H1 (cell line): Measurements from ENCODE around the gene SNRPA1. TPM values are rescaled to one million over a fixed set of nuclear protein-coding genes. Genes with fewer than 3 reads are reported as not detected.

Experiments used
- CTCF ChIA-PET: fragments of 300-600 bp; sonication (Branson Sonifier 250); formaldehyde crosslinking; loops from one replicate; lab custom pipeline; 2021; ENCODE audit not compliant: partially characterized antibody; lab: Charles Lee
- POLR2A ChIA-PET: fragments of 300-600 bp; sonication (Branson Sonifier 250); formaldehyde crosslinking; loops from one replicate; lab custom pipeline; 2021; ENCODE audit warnings: inconsistent platforms; ENCODE audit not compliant: partially characterized antibody; lab: Charles Lee
- DNase-seq, 2 experiments: peaks; one replicate each; pipeline versions ENCODE4 v3.0.0 to v3.0.0-alpha.2; 2010 to 2022; ENCODE audit warnings: low spot score in 2 of 2, low read depth in 1 of 2, mixed read lengths in 1 of 2
- FAIRE-seq: peaks from 2 replicates; lab custom pipeline; 2011; peaks lifted over from hg19 to GRCh38; lab: Jason Lieb, UNC
- H2AFZ ChIP-seq: 2 replicates; pipeline ENCODE4 v1.8.1; 2012; ENCODE audit warnings: low read length, inconsistent platforms
- H2AK5ac ChIP-seq: 2 replicates; pipeline ENCODE4 v1.6.1; 2013; ENCODE audit warnings: low read depth, low read length
- H2BK120ac ChIP-seq: replicated peaks from 2 replicates; pipeline ENCODE3; 2013; ENCODE audit warnings: low read depth, low read length, inconsistent platforms
- H2BK12ac ChIP-seq: 2 replicates; pipeline ENCODE4 v1.6.1; 2013; ENCODE audit warnings: low read depth, low read length
- H2BK15ac ChIP-seq: 2 replicates; pipeline ENCODE4 v1.6.1; 2013; ENCODE audit warnings: low read length
- H2BK20ac ChIP-seq: 2 replicates; pipeline ENCODE4 v1.6.1; 2013; ENCODE audit warnings: low read length
- H2BK5ac ChIP-seq: 2 replicates; pipeline ENCODE4 v1.6.1; 2013; ENCODE audit warnings: low read depth, low read length
- H3K14ac ChIP-seq: 2 replicates; pipeline ENCODE4 v1.6.1; 2013; ENCODE audit warnings: inconsistent platforms; ENCODE audit not compliant: insufficient read length
- H3K18ac ChIP-seq: 2 replicates; pipeline ENCODE4 v1.6.1; 2013; ENCODE audit warnings: low read length; ENCODE audit errors: extremely low read depth
- H3K23ac ChIP-seq: 2 replicates; pipeline ENCODE4 v1.6.1; 2013; ENCODE audit warnings: inconsistent platforms; ENCODE audit not compliant: insufficient read length
- H3K23me2 ChIP-seq: 2 replicates; pipeline ENCODE4 v1.6.1; 2013; ENCODE audit warnings: low read depth, low read length
- H3K27ac ChIP-seq: 2 replicates; pipeline ENCODE4 v1.6.1; 2011; ENCODE audit warnings: low read depth, low read length, inconsistent platforms
- H3K27me3 ChIP-seq, 4 experiments: replicated peaks in 1 of 4; 1 replicate in 1 of 4; 2 replicates in 3 of 4; pipeline versions ENCODE4 v1.6.1 to v1.8.1; 2011 to 2013; ENCODE audit warnings: low read length in 3 of 4, mild to moderate bottlenecking in 3 of 4, inconsistent platforms in 2 of 4, mixed read lengths in 2 of 4, moderate library complexity in 1 of 4; ENCODE audit not compliant: control insufficient read depth in 3 of 4, insufficient read depth in 3 of 4; ENCODE audit errors: extremely low read depth in 1 of 4
- H3K36me3 ChIP-seq, 4 experiments: 2 replicates each; pipeline versions ENCODE4 v1.6.1 to v1.8.1; 2011 to 2013; ENCODE audit warnings: mild to moderate bottlenecking in 4 of 4, low read length in 3 of 4, moderate library complexity in 2 of 4, control low read depth in 1 of 4, inconsistent platforms in 1 of 4; ENCODE audit not compliant: insufficient read depth in 4 of 4, control insufficient read depth in 2 of 4
- H3K4ac ChIP-seq: replicated peaks from 2 replicates; pipeline ENCODE3; 2013; ENCODE audit warnings: low read length, low read depth, mixed read lengths, inconsistent platforms; ENCODE audit not compliant: insufficient read length
- H3K4me1 ChIP-seq, 4 experiments: replicated peaks in 1 of 4; 1 replicate in 1 of 4; 2 replicates in 3 of 4; pipeline versions ENCODE4 v1.6.1 to v1.8.1; 2011 to 2013; ENCODE audit warnings: low read length in 3 of 4, inconsistent platforms in 2 of 4, mixed read lengths in 1 of 4; ENCODE audit not compliant: insufficient read depth in 4 of 4, control insufficient read depth in 3 of 4
- H3K4me2 ChIP-seq, 2 experiments: 2 replicates each; pipeline versions ENCODE4 v1.6.1 to v1.8.1; 2011 to 2013; ENCODE audit warnings: low read depth in 2 of 2, low read length in 2 of 2, control low read depth in 1 of 2, inconsistent platforms in 1 of 2, mild to moderate bottlenecking in 1 of 2; ENCODE audit not compliant: insufficient read depth in 1 of 2
- H3K4me3 ChIP-seq, 4 experiments: fragments of 200-600, 300-600 bp in 1 of 4; sonication (generic), shearing (Covaris generic), sonication (Bioruptor Twin) in 1 of 4; 2 replicates each; pipeline versions ENCODE4 v1.5.1 to v1.8.1; 2011 to 2016; ENCODE audit warnings: low read length in 4 of 4, low read depth in 3 of 4, control low read depth in 2 of 4, inconsistent platforms in 2 of 4, mild to moderate bottlenecking in 2 of 4, mixed read lengths in 1 of 4, moderate library complexity in 1 of 4; ENCODE audit not compliant: insufficient read depth in 2 of 4; ENCODE audit errors: extremely low read depth in 1 of 4
- H3K56ac ChIP-seq: replicated peaks from 2 replicates; pipeline ENCODE3; 2013; ENCODE audit warnings: low read depth, mild to moderate bottlenecking, mixed read lengths, low read length, inconsistent platforms; ENCODE audit not compliant: insufficient read length
- H3K79me1 ChIP-seq: 2 replicates; pipeline ENCODE4 v1.6.1; 2013; ENCODE audit warnings: low read depth, low read length, control low read depth
- H3K79me2 ChIP-seq, 2 experiments: 2 replicates each; pipeline versions ENCODE4 v1.6.1 to v1.8.1; 2012 to 2013; ENCODE audit warnings: low read length in 2 of 2, mild to moderate bottlenecking in 2 of 2, inconsistent platforms in 1 of 2; ENCODE audit not compliant: insufficient read depth in 2 of 2, control insufficient read depth in 1 of 2
- H3K9ac ChIP-seq, 4 experiments: replicated peaks in 1 of 4; 1 replicate in 1 of 4; 2 replicates in 3 of 4; pipeline versions ENCODE4 v1.6.1 to v1.8.1; 2011 to 2013; ENCODE audit warnings: low read depth in 3 of 4, low read length in 3 of 4, control low read depth in 2 of 4, mild to moderate bottlenecking in 2 of 4, moderate library complexity in 2 of 4, inconsistent platforms in 1 of 4; ENCODE audit errors: extremely low read depth in 1 of 4
- H3K9me3 ChIP-seq, 2 experiments: 2 replicates each; pipeline versions ENCODE4 v1.6.1 to v1.8.1; 2012 to 2013; ENCODE audit warnings: mild to moderate bottlenecking in 2 of 2, moderate library complexity in 2 of 2, control low read depth in 1 of 2, inconsistent platforms in 1 of 2, low read depth in 1 of 2, low read length in 1 of 2, mixed read lengths in 1 of 2; ENCODE audit not compliant: insufficient read depth in 2 of 2
- H4K20me1 ChIP-seq, 2 experiments: replicated peaks in 1 of 2; 2 replicates each; pipeline versions ENCODE3 to v1.8.1; 2011 to 2013; ENCODE audit warnings: inconsistent platforms in 2 of 2, low read length in 2 of 2, mild to moderate bottlenecking in 1 of 2; ENCODE audit not compliant: insufficient read depth in 2 of 2, control insufficient read depth in 1 of 2
- H4K5ac ChIP-seq: 2 replicates; pipeline ENCODE4 v1.6.1; 2013; ENCODE audit warnings: low read length, low read depth, mixed read lengths, inconsistent platforms; ENCODE audit not compliant: insufficient read length
- H4K8ac ChIP-seq: 2 replicates; pipeline ENCODE4 v1.8.0; 2013; ENCODE audit warnings: mild to moderate bottlenecking, moderate library complexity, low read length, inconsistent platforms; ENCODE audit not compliant: insufficient read depth; ENCODE audit errors: extremely low read depth
- H4K91ac ChIP-seq: replicated peaks from 2 replicates; pipeline ENCODE3; 2013; ENCODE audit warnings: low read length, mixed read lengths, inconsistent platforms; ENCODE audit not compliant: insufficient read length
- JUN ChIP-seq: IDR thresholded peaks from 2 replicates; pipeline ENCODE4 v1.6.1; 2011; ENCODE audit warnings: low read depth, mild to moderate bottlenecking, improper control_type of control experiment, low read length
- RAD21 ChIP-seq, 2 experiments: IDR thresholded peaks in 1 of 2; conservative IDR thresholded peaks in 1 of 2; 2 replicates each; pipeline ENCODE4 v1.6.1; 2011; ENCODE audit warnings: low read depth in 2 of 2, low read length in 2 of 2, improper control_type of control experiment in 1 of 2, inconsistent platforms in 1 of 2, mild to moderate bottlenecking in 1 of 2, moderate library complexity in 1 of 2
- WGBS, 2 experiments: shearing (Covaris generic) in 1 of 2; methylation state at CpG; one replicate each; pipeline versions ENCODE4 v1.1.6 to v1.1.7; 2013 to 2015; ENCODE audit warnings: low lambda C conversion rate in 2 of 2, mixed read lengths in 2 of 2, inconsistent platforms in 1 of 2, low coverage in 1 of 2, missing lambda C conversion rate in 1 of 2; ENCODE audit not compliant: insufficient replicate concordance in 2 of 2, insufficient coverage in 1 of 2, insufficient read length in 1 of 2; ENCODE audit errors: extremely low coverage in 1 of 2, missing lambda C conversion rate in 1 of 2; 5-methylcytosine and 5-hydroxymethylcytosine counted together
- polyA plus RNA-seq, 7 experiments: library from polyadenylated mRNA; depleted of rRNA in 3 of 7; stranded (reverse) in 5 of 7; unstranded in 2 of 7; fragments of >200 nt in 5 of 7; fragments of 200-250 nt in 2 of 7; gene quantifications; 1 replicate in 5 of 7; 2 replicates in 1 of 7; 4 replicates in 1 of 7; pipeline versions ENCODE4 v1.2.1 to v1.2.3, GENCODE V29; 2011 to 2013; ENCODE audit warnings: missing spikeins in 2 of 7, mixed read lengths in 2 of 7
- total RNA-seq: library from RNA; stranded (reverse); fragmentation: NEBNext Ultra II Directional; extraction: Animal tissue kit (Norgen Biotek cat#: 25700); gene quantifications from 2 replicates; pipeline ENCODE4 v1.2.1, GENCODE V29; 2021
- TF ChIP-seq, protein P1 (sequence below): IDR thresholded peaks from 2 replicates; pipeline ENCODE4 v1.6.1; 2012; ENCODE audit warnings: inconsistent platforms

The SNRPA1 gene
- total and polyA plus RNA-seq, 2 of the 8 experiments (the other 6 are each of a cell fraction or from before 2014, with no cell fraction given): 140 to 221 TPM

DNA sequence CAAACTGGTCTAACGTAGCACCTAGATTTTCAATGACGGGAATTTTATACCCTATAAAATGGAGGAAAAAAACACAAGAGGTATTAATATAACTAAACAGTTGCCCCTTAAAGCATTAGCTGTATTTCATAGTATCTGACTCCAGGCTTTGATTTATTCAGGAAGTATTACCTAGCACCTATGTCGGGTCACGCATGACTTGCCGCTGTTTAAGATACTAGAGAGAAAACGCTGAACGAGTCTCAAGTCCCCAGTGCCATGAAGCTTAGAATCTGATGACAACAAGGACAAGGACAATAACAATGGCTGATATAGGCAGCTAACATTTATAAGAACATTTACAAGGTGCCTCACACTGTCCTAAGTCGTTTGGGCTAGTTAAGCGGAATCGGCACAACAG lies 1.9 kb downstream of the SNRPA1 start:
- Histone ChIP-seq H3K9ac (no peak overlapping the region), H3K18ac (no peak overlapping the region), H3K14ac (no peak overlapping the region), H3K4me1 (peaks cover 3 to 5% (median 4%) of the 10 kb centered on the region in 4 experiments; a peak in 4 of 7 replicates), H3K79me2 (peaks cover 31 to 62% of the 10 kb centered on the region in 2 experiments), H3K79me1 (peaks cover 6% of the 10 kb centered on the region), H2BK15ac (no peak overlapping the region), H3K4ac (no peak overlapping the region), H3K4me2 (peak overlapping the region; percentile 72 to 73), H2BK20ac (no peak overlapping the region), H3K36me3 (peaks cover 0 to 17% (median 4%) of the 10 kb centered on the region in 4 experiments; a peak in 4 of 8 replicates), H3K27me3 (no peaks in the 10 kb centered on the region), H2AFZ (no peak overlapping the region), H2BK5ac (no peak overlapping the region), H4K91ac (no peak overlapping the region), H3K23me2 (peaks cover 6% of the 10 kb centered on the region; the same call in 1 of the 2 replicates), H3K27ac (no peak overlapping the region), H2BK12ac (no peak overlapping the region), H3K4me3 (peak overlapping the region; percentile 19 to 95 (median 94); a peak in 5 of 8 replicates), H4K5ac (no peak overlapping the region), H3K9me3 (no peaks in the 10 kb centered on the region), H4K8ac (no peak overlapping the region), H2AK5ac (no peak overlapping the region), H3K56ac (no peak overlapping the region), H3K23ac (no peak overlapping the region), H2BK120ac (no peak overlapping the region), H4K20me1 (peaks cover 10 to 15% of the 10 kb centered on the region in 2 experiments)
- POLR2A ChIA-PET: interaction anchor here (1.2 to 2.2 kb wide), 3 partner anchors 8 to 235 kb away, joined by 4 to 5 read pairs (median 5); no protein-coding TSS in a partner anchor
- CTCF ChIA-PET: interaction anchor here (0.7 to 2.8 kb wide), 9 partner anchors 9 to 363 kb away, joined by 3 to 21 read pairs (median 3); partner anchors contain the start of gene CHSY1
- FAIRE-seq (no peak), DNase-seq (no peak)
- 89% methylated on average over 10 of the region's 10 CpGs; no CpG with 5 or more reads in 1 of the 2 experiments for WGBS, 2 experiments
- no peak for TF ChIP-seq JUN
- TF ChIP-seq, protein P1, sequence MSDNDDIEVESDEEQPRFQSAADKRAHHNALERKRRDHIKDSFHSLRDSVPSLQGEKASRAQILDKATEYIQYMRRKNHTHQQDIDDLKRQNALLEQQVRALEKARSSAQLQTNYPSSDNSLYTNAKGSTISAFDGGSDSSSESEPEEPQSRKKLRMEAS: no peak
- no peak for TF ChIP-seq RAD21 (IDR thresholded peaks at IDR 0.05 in 1 of 2, conservative IDR thresholded peaks at IDR 0.05 in 1 of 2; ENCODE audit: low read depth in 2 of 2, low read length in 2 of 2)
